SK-N-SH treated with all-trans-retinoic acid at 6 μM for 48 hours (cell line): ENCODE results near the gene FBXO42.

Experiments
- ATAC-seq: fragments of 200-7000 bp; cut with Tn5 transposase; 3 replicates; pipeline ENCODE4 v1.9.1; 2020; ENCODE audit warnings: mild to moderate bottlenecking, moderate library complexity
- ARNTL ChIP-seq: fragments of 450-650 bp; formaldehyde crosslinking; IDR thresholded peaks from 2 replicates; pipeline ENCODE4 v1.5.0; 2020; ENCODE audit warnings: low read depth, mild to moderate bottlenecking, moderate library complexity, borderline replicate concordance
- BACH2 ChIP-seq: fragments of 250-450 bp; sonication (Bioruptor Pico); IDR thresholded peaks from 2 replicates; pipeline ENCODE4 v1.9.0; 2021; ENCODE audit warnings: mild to moderate bottlenecking, borderline replicate concordance
- CREB5 ChIP-seq: fragments of 250-450 bp; sonication (Bioruptor Pico); IDR thresholded peaks from 2 replicates; pipeline ENCODE4 v1.5.1; 2020; ENCODE audit warnings: low read depth, mild to moderate bottlenecking, moderate library complexity
- CSDC2 ChIP-seq: fragments of 250-450 bp; sonication (Bioruptor Pico); IDR thresholded peaks from 2 replicates; pipeline ENCODE4 v1.5.0; 2020; ENCODE audit warnings: mild to moderate bottlenecking, moderate library complexity
- CSRNP3 ChIP-seq: fragments of 250-450 bp; sonication (Bioruptor Pico); IDR thresholded peaks from 2 replicates; pipeline ENCODE4 v1.5.1; 2021; ENCODE audit warnings: mild to moderate bottlenecking, moderate library complexity
- ESRRG ChIP-seq: fragments of 250-450 bp; sonication (Bioruptor Pico); IDR thresholded peaks from 2 replicates; pipeline ENCODE4 v1.6.1; 2021; ENCODE audit warnings: mild to moderate bottlenecking
- GLIS3 ChIP-seq: fragments of 250-450 bp; sonication (Bioruptor Pico); IDR thresholded peaks from 2 replicates; pipeline ENCODE4 v1.5.0; 2020; ENCODE audit warnings: mild to moderate bottlenecking, moderate library complexity
- ISL1 ChIP-seq: fragments of 250-450 bp; sonication (Bioruptor Pico); IDR thresholded peaks from 2 replicates; pipeline ENCODE4 v2.1.2; 2022; ENCODE audit warnings: mild to moderate bottlenecking, moderate library complexity
- OSR1 ChIP-seq: fragments of 250-450 bp; sonication (Bioruptor Pico); IDR thresholded peaks from 2 replicates; pipeline ENCODE4 v1.8.0; 2022; ENCODE audit warnings: moderate library complexity, mild to moderate bottlenecking, inconsistent platforms
- PPARA ChIP-seq: fragments of 250-450 bp; sonication (Bioruptor Pico); IDR thresholded peaks from 2 replicates; pipeline ENCODE4 v1.5.0; 2020; ENCODE audit warnings: mild to moderate bottlenecking, borderline replicate concordance
- RARB ChIP-seq: fragments of 250-450 bp; sonication (Bioruptor Pico); IDR thresholded peaks from 2 replicates; pipeline ENCODE4 v1.8.0; 2021; ENCODE audit warnings: mild to moderate bottlenecking, moderate library complexity
- SNAI2 ChIP-seq: fragments of 250-450 bp; sonication (Bioruptor Pico); IDR thresholded peaks from 2 replicates; pipeline ENCODE4 v1.5.0; 2020; ENCODE audit warnings: mild to moderate bottlenecking, moderate library complexity
- TCF4 ChIP-seq: fragments of 250-450 bp; sonication (Bioruptor Pico); IDR thresholded peaks from 2 replicates; pipeline ENCODE4 v1.8.0; 2021; ENCODE audit warnings: mild to moderate bottlenecking, moderate library complexity, borderline replicate concordance
- TOX ChIP-seq: fragments of 250-450 bp; sonication (Bioruptor Pico); IDR thresholded peaks from 2 replicates; pipeline ENCODE4 v1.8.0; 2021; ENCODE audit warnings: mild to moderate bottlenecking, moderate library complexity, borderline replicate concordance
- TSHZ2 ChIP-seq: fragments of 250-450 bp; sonication (Bioruptor Pico); IDR thresholded peaks from 2 replicates; pipeline ENCODE4 v1.5.0; 2020; ENCODE audit warnings: mild to moderate bottlenecking, moderate library complexity
- ZC3H10 ChIP-seq: fragments of 250-450 bp; sonication (Bioruptor Pico); IDR thresholded peaks from 2 replicates; pipeline ENCODE4 v1.5.1; 2021; ENCODE audit warnings: mild to moderate bottlenecking, moderate library complexity
- ZFP3 ChIP-seq: fragments of 250-450 bp; sonication (Bioruptor Pico); IDR thresholded peaks from 2 replicates; pipeline ENCODE4 v1.5.0; 2020; ENCODE audit warnings: mild to moderate bottlenecking, moderate library complexity
- ZFP30 ChIP-seq: fragments of 450-650 bp; formaldehyde crosslinking; IDR thresholded peaks from 2 replicates; pipeline ENCODE4 v1.5.0; 2022; ENCODE audit warnings: mild to moderate bottlenecking, moderate library complexity
- ZNF565 ChIP-seq: fragments of 450-650 bp; formaldehyde crosslinking; conservative IDR thresholded peaks from 2 replicates; pipeline ENCODE4 v1.5.0; 2020; ENCODE audit warnings: low read depth, mild to moderate bottlenecking, moderate library complexity
- ZNF70 ChIP-seq: fragments of 450-650 bp; formaldehyde crosslinking; IDR thresholded peaks from 2 replicates; pipeline ENCODE4 v1.5.0; 2020; ENCODE audit warnings: mild to moderate bottlenecking, moderate library complexity
- ZNF8 ChIP-seq: fragments of 450-650 bp; formaldehyde crosslinking; IDR thresholded peaks from 2 replicates; pipeline ENCODE4 v1.5.0; 2020; ENCODE audit warnings: mild to moderate bottlenecking, moderate library complexity
- TF ChIP-seq, protein P1 (sequence below): fragments of 250-450 bp; sonication (Bioruptor Pico); IDR thresholded peaks from 2 replicates; pipeline ENCODE4 v1.8.0; 2020; ENCODE audit warnings: mild to moderate bottlenecking, moderate library complexity, borderline replicate concordance

Gene FBXO42

DNA sequence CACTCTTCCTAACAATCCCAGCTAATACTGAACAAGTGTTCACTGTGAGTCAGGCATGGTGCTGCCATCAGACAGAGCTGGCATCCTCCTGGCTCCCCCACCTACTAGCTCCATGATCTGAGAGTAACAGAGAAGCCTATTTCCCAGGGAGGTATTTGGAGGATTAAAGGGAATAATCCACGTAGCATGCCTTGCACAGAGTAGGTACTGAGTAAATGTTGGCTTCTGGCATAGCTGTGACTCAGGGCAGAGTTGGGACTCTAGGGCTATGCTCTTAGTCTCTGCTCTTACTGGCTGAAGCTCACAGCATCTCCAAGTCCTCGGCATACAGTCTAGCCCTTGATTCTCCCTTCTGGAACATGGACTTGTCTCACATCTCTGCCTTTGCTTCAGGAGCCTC lies 148.1 kb downstream of the FBXO42 start:
- no peak for ATAC-seq
- TF ChIP-seq TOX (CRISPR knock-in tag): no peak
- no peak for TF ChIP-seq ZNF70 (CRISPR knock-in tag)
- TF ChIP-seq ZFP3: no peak
- TF ChIP-seq ISL1 (CRISPR knock-in tag): no peak
- TF ChIP-seq PPARA (CRISPR knock-in tag): no peak
- TF ChIP-seq ARNTL (CRISPR knock-in tag): no peak
- TF ChIP-seq TCF4: no peak
- TF ChIP-seq GLIS3 (CRISPR knock-in tag): no peak

DNA sequence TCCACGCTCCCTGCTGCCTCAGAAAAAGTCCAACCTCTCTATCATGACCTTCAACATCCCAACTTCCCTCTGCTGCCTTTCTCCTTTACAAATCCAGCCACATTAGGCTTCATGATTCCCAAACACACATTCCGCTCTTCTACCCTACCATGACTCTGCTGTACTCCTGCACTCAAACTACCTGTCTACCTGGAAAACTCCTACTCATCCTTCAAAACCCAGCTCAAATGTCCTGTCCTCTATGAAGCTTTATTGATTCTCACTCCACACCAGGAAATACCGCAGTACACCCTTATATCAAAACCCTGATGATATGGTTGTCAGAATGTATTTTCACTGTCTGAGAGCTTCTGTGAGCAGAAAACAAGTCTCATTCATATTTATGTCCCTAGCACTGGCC lies 148.7 kb downstream of the FBXO42 start:
- TF ChIP-seq ESRRG (CRISPR knock-in tag): no peak
- no peak for TF ChIP-seq RARB
- TF ChIP-seq ZFP3: peak; percentile 97
- ATAC-seq: no peak

DNA sequence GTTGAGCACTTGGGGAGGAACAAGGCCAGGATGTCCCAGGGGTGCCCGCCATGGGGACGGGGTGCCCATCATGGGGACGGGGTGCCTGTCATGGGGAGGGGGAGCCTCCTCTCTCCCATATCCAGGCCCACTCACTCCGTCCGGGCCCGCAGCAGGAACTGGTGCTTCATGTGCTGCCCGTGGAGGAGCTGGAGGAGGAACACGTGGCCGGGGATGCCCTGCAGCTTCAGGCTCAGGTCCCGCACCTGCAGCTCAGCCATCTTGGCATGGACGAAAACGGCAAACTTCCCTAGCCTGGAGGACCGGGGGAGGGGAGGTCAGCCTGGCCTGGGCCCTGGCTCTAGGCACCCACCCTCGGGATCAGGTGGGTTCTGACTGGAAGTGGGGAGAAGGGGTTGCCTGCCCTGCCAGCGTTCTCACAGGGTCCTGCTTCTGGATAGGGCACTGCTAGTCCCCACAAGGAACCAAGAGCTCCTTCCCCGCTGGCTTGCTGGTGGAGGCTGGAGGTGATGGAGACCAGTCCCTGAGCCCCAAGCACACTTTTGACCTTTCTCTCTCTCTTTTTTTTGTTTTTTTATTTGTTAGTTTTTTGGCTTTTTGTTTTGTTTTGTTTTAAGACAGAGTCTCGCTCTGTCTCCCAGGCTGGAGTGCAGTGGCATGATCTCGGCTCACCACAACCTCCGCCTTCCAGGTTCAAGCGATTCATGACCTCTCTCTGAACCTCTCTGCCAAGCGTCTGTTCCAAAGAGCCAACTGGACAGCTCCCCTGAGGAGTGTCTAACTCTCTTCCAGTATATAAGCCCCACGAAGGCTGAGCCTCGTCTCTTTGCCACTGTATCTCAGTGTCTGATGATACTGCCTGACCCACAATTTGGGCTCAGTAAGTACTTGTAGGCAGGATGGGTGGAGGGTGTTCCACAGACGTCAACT lies 149.7 kb downstream of the FBXO42 start:
- no peak for TF ChIP-seq CSRNP3 (CRISPR knock-in tag)
- no peak for TF ChIP-seq ZNF70 (CRISPR knock-in tag)
- no peak for TF ChIP-seq CSDC2 (CRISPR knock-in tag)

DNA sequence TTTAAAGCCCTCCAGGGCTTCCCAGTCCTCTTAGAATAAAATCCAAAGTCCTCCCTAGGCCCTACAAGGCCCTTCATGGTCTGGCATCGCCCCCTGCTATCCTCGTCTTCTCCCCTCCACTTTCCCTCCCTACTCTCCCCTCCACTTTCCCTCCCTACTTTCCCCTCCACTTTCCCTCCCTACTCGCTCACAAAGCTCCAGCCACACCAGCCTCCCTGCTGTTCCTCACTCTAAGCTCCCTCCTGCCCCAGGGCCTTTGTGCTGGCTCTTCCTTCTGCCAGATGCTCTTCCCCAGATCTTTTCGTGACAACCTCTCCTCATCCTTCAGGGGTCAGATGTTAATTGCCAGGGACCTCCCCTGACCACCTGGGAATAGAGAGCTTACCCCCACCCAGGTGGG lies 152.6 kb downstream of the FBXO42 start:
- no peak for ATAC-seq
- TF ChIP-seq, protein P1, sequence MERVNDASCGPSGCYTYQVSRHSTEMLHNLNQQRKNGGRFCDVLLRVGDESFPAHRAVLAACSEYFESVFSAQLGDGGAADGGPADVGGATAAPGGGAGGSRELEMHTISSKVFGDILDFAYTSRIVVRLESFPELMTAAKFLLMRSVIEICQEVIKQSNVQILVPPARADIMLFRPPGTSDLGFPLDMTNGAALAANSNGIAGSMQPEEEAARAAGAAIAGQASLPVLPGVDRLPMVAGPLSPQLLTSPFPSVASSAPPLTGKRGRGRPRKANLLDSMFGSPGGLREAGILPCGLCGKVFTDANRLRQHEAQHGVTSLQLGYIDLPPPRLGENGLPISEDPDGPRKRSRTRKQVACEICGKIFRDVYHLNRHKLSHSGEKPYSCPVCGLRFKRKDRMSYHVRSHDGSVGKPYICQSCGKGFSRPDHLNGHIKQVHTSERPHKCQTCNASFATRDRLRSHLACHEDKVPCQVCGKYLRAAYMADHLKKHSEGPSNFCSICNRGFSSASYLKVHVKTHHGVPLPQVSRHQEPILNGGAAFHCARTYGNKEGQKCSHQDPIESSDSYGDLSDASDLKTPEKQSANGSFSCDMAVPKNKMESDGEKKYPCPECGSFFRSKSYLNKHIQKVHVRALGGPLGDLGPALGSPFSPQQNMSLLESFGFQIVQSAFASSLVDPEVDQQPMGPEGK (CRISPR knock-in tag): no peak
- TF ChIP-seq ZFP3 (no peak), BACH2 (CRISPR knock-in tag) (no peak), PPARA (CRISPR knock-in tag) (no peak), TCF4 (no peak), TOX (CRISPR knock-in tag) (no peak), CSRNP3 (CRISPR knock-in tag) (no peak), ZC3H10 (no peak), OSR1 (CRISPR knock-in tag) (no peak), TSHZ2 (CRISPR knock-in tag) (no peak), ARNTL (CRISPR knock-in tag) (no peak), ESRRG (CRISPR knock-in tag) (no peak), ZFP30 (no peak), RARB (no peak), ZNF8 (CRISPR knock-in tag) (no peak), ZNF70 (CRISPR knock-in tag) (no peak), ZNF565 (CRISPR knock-in tag) (no peak), CREB5 (no peak), ISL1 (CRISPR knock-in tag) (no peak), SNAI2 (CRISPR knock-in tag) (no peak)

More for the DNA sequence above, 149.7 kb downstream of the FBXO42 start:
- no peak for ATAC-seq
